ENCODE data around the gene CHST15. TPM values are rescaled to one million over a fixed set of nuclear protein-coding genes. Genes with fewer than 3 reads are reported as not detected.

Gene CHST15, protein sequence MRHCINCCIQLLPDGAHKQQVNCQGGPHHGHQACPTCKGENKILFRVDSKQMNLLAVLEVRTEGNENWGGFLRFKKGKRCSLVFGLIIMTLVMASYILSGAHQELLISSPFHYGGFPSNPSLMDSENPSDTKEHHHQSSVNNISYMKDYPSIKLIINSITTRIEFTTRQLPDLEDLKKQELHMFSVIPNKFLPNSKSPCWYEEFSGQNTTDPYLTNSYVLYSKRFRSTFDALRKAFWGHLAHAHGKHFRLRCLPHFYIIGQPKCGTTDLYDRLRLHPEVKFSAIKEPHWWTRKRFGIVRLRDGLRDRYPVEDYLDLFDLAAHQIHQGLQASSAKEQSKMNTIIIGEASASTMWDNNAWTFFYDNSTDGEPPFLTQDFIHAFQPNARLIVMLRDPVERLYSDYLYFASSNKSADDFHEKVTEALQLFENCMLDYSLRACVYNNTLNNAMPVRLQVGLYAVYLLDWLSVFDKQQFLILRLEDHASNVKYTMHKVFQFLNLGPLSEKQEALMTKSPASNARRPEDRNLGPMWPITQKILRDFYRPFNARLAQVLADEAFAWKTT
- 2.2 and 2.8 TPM in 2 replicates for total RNA-seq (2014; rRNA removed; shearing (Covaris generic))

- Histone ChIP-seq H3K36me3 (no peaks in the 10 kb centered on the region), H3K9me3 (replicated peaks) (no peaks in the 10 kb centered on the region), H3K27ac (no peak within 1 kb of the TSS), H3K27me3 (peaks cover 24% of the 10 kb centered on the region), H3K4me3 (peak within 1 kb of the TSS; percentile 54), H3K4me1 (no peaks in the 10 kb centered on the region)
- DNase-seq = peak in 1 of 2 experiments; percentile 21
Observed at GRCh38 chr10:124092860-124093773, at the start of gene CHST15. CHST15 (minus strand) TSS chr10:124093598; CDS start chr10:124046212, 47,386 bp downstream.

DNA sequence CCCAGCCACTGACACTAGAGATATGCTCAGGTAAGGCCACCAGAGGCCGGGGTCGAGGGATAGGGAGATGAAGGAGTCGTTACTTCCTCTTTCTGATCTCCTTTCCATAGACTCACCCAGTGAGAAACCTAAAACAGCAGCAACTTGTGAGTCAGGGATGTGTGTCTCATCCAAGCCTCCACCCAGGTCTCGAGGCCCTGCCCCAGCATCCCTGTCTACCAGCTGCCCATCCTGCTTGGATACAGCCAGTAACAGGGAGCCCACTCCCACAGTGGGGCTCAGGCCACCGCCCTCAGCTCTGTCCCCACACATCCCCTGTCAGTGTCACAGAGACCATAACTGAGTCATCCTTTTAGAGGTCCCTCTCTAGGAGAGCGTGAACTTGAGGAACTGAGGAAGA is 49.6 kb upstream of the CHST15 start:
- no peak overlapping the region for H3K27ac ChIP-seq
- no peaks in the 10 kb centered on the region for H3K9me3 ChIP-seq (replicated peaks)
- no peaks in the 10 kb centered on the region for H3K4me1 ChIP-seq
- DNase-seq = no peak
- no peaks in the 10 kb centered on the region for H3K36me3 ChIP-seq
- H3K4me3 ChIP-seq = no peak overlapping the region
- no peaks in the 10 kb centered on the region for H3K27me3 ChIP-seq

DNA sequence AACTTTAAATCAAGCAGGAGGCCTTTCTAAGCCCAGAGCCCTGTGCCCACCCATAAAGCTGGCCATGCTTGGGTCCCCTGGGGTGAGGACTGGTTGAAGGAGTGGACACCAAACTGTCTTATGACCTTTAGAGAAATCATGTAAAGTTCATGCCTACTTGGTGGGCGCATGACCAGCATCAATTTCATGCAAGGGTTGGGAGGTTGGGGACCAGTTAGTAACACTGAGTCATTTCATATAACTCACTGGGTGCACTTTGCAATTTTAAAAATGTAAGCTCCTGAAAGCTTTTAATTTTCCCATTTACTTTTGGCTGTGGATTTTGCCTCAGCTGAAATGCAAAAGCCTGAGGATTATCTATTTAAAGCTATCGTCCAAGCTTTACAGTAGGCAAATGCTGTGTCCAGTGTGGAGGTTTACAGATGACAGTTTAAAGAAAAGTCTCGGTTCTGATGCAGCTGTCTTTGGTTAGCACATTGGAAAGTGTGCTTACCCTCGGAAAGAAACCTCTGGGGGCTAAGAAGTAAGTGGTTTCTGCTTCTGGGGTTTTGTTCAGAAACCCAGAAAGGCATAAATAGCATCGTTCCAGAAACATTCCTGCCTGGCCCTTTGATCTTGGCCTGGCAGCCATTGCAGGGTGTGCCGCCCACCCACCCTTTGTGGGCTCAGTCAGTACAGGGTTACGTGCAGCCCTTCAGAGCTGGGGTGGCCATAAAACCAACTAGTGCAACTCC is 48.8 kb upstream of the CHST15 start:
- H3K27me3 ChIP-seq = no peaks in the 10 kb centered on the region
- no peaks in the 10 kb centered on the region for H3K9me3 ChIP-seq (replicated peaks)
- no peak overlapping the region for H3K4me3 ChIP-seq
- H3K36me3 ChIP-seq = no peaks in the 10 kb centered on the region
- H3K27ac ChIP-seq = no peak overlapping the region
- no peak for DNase-seq
- H3K4me1 ChIP-seq = no peaks in the 10 kb centered on the region

- Histone ChIP-seq H3K27me3 (no peaks in the 10 kb centered on the region), H3K9me3 (replicated peaks) (no peaks in the 10 kb centered on the region), H3K27ac (no peak overlapping the region), H3K4me3 (no peak overlapping the region), H3K36me3 (no peaks in the 10 kb centered on the region), H3K4me1 (no peaks in the 10 kb centered on the region)
- DNase-seq = no peak
Observed at GRCh38 chr10:124138883-124139348, 45.5 kb upstream of the CHST15 start.

- no peaks in the 10 kb centered on the region for H3K36me3 ChIP-seq
- no peak for DNase-seq
- H3K27me3 ChIP-seq = no peaks in the 10 kb centered on the region
- H3K27ac ChIP-seq = no peak overlapping the region
- H3K9me3 ChIP-seq (replicated peaks) = no peaks in the 10 kb centered on the region
- H3K4me3 ChIP-seq = no peak overlapping the region
- H3K4me1 ChIP-seq = no peaks in the 10 kb centered on the region
Observed at GRCh38 chr10:124138195-124138882, 44.9 kb upstream of the CHST15 start.

DNA sequence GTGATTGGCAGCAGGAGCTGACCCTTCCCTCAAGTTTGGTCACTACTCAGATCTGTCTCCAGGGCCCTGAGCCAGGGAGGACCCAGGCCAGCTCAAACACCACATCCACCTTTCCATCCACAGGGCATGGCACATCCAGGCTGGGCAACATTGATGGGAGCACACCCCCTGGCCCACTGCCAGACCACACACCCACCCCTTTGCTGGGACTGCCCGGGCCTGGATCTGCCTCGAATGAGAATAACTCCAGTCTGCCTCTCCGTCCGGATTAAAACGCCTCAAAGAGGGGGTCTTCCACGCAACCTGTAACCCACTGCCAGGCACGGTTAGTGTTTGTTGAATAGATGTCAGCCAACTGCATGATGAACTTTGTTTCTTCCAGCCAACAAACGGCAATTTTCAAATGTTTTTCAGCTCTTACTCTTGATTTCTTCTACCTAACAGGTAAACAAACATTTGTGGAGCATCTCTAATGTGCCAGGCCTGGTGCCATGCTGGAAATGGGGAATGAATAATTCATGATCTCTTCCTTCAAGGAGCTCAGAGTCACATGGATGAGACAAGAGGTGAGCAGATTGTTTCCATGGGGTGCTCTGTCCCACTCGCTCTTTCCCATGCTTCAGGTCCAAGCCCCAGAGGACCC is 41.0 kb upstream of the CHST15 start:
- DNase-seq = no peak
- no peak overlapping the region for H3K27ac ChIP-seq
- no peak overlapping the region for H3K4me3 ChIP-seq
- no peaks in the 10 kb centered on the region for H3K27me3 ChIP-seq
- no peaks in the 10 kb centered on the region for H3K9me3 ChIP-seq (replicated peaks)
- no peaks in the 10 kb centered on the region for H3K4me1 ChIP-seq
- H3K36me3 ChIP-seq = no peaks in the 10 kb centered on the region

DNA sequence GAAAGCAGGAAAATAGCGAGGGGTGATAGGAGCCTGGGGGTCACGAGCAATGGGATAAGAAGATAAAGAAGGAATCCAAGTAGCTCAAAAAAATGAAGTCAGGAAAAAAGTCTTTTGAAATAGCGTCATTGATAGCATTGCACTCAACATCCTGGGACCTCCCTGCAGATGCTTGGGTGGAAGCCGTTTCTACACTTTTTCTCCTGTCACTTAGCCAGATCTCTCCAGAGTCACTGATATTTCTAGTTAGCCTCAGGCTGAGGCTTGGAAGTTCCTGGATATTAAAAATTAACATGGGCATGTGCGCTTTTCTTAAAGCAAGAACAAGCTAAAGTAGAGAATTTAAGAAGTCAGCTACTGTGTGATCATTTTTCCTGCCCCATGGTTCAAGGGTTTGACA is 39.5 kb upstream of the CHST15 start:
- Histone ChIP-seq H3K27me3 (no peaks in the 10 kb centered on the region), H3K4me1 (no peaks in the 10 kb centered on the region), H3K9me3 (replicated peaks) (no peaks in the 10 kb centered on the region), H3K36me3 (no peaks in the 10 kb centered on the region), H3K4me3 (no peak overlapping the region), H3K27ac (no peak overlapping the region)
- DNase-seq = no peak

- Histone ChIP-seq H3K27ac (no peak overlapping the region), H3K9me3 (replicated peaks) (no peaks in the 10 kb centered on the region), H3K4me3 (no peak overlapping the region), H3K36me3 (no peaks in the 10 kb centered on the region), H3K4me1 (no peaks in the 10 kb centered on the region), H3K27me3 (no peaks in the 10 kb centered on the region)
- no peak for DNase-seq
Observed at GRCh38 chr10:124132306-124132705, 38.9 kb upstream of the CHST15 start.

GRCh38 chr10:124131172-124131571 is 37.8 kb upstream of the CHST15 start:
- H3K9me3 ChIP-seq (replicated peaks) = no peaks in the 10 kb centered on the region
- H3K4me3 ChIP-seq = no peak overlapping the region
- no peaks in the 10 kb centered on the region for H3K36me3 ChIP-seq
- no peak for DNase-seq
- no peak overlapping the region for H3K27ac ChIP-seq
- no peaks in the 10 kb centered on the region for H3K27me3 ChIP-seq
- no peaks in the 10 kb centered on the region for H3K4me1 ChIP-seq

GRCh38 chr10:124130198-124130900 is 37.0 kb upstream of the CHST15 start:
- Histone ChIP-seq H3K36me3 (no peaks in the 10 kb centered on the region), H3K27me3 (no peaks in the 10 kb centered on the region), H3K4me1 (no peaks in the 10 kb centered on the region), H3K4me3 (no peak overlapping the region), H3K27ac (no peak overlapping the region), H3K9me3 (replicated peaks) (no peaks in the 10 kb centered on the region)
- no peak for DNase-seq

DNA sequence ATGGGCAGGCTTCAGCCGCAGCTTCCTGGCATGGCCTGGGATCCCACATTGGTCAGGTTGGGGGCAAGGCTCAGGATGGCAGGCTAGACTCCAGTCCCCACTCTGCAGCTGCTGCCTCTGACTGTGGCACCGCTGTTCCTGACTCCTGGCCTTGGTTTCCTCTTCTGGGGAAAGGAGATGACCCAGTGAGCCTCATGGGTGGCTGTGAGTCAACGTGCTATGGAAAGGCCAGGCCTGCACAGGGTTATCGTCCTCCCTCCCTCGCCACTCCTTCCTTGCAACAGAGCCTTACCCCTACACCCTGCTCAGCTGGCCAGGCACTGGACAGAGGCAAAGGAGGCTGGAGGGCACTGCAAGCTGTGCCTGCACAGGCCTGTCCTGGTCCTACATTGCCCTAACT is 36.1 kb upstream of the CHST15 start:
- Histone ChIP-seq H3K27ac (no peak overlapping the region), H3K4me3 (no peak overlapping the region), H3K9me3 (replicated peaks) (no peaks in the 10 kb centered on the region), H3K36me3 (no peaks in the 10 kb centered on the region), H3K4me1 (no peaks in the 10 kb centered on the region), H3K27me3 (no peaks in the 10 kb centered on the region)
- DNase-seq = no peak

DNA sequence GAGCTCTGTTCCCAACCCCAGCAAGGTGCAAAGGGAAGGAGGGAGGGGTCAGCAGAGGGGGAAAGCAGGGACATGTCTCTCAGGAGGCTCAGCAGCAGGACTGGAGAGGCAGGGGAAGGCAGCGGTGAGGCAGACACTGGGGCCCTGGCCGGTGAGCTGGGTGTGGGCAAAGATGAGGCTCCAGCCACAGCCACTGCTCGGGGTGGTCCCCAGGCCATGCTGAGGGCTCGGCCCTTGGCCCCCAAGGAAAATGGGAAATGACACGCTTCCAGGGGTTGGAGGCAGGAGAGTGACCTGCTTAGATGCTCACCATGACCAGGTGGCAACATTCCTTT is 35.4 kb upstream of the CHST15 start:
- no peaks in the 10 kb centered on the region for H3K27me3 ChIP-seq
- no peak overlapping the region for H3K27ac ChIP-seq
- no peak overlapping the region for H3K4me3 ChIP-seq
- H3K4me1 ChIP-seq = no peaks in the 10 kb centered on the region
- H3K36me3 ChIP-seq = no peaks in the 10 kb centered on the region
- no peak for DNase-seq
- H3K9me3 ChIP-seq (replicated peaks) = no peaks in the 10 kb centered on the region
